Hepatocyte (in vitro differentiated cells): Measurements from ENCODE around the gene MACROD2. TPM values are rescaled to one million over a fixed set of nuclear protein-coding genes. Genes with fewer than 3 reads are reported as not detected.

Experiments used
- DNase-seq: peaks from one replicate; pipeline ENCODE4 v3.0.0-alpha.2; 2016; ENCODE audit warnings: low spot score
- H2AFZ ChIP-seq: fragments of 200-600 bp; sonication (generic); 2 replicates; pipeline ENCODE4 v1.6.0; 2016; ENCODE audit warnings: antibody characterized with exemption, mild to moderate bottlenecking
- H3K27ac ChIP-seq: fragments of 200-600 bp; sonication (generic); 2 replicates; pipeline ENCODE4 v1.5.1; 2016; ENCODE audit warnings: mild to moderate bottlenecking
- H3K27me3 ChIP-seq: fragments of 200-600 bp; sonication (generic); 2 replicates; pipeline ENCODE4 v1.6.1; 2016
- H3K36me3 ChIP-seq: fragments of 200-600 bp; sonication (generic); replicated peaks from 2 replicates; pipeline ENCODE4 v1.5.1; 2016; ENCODE audit warnings: low read depth; ENCODE audit not compliant: insufficient read depth
- H3K4me1 ChIP-seq: fragments of 200-600 bp; sonication (generic); 2 replicates; pipeline ENCODE4 v1.5.1; 2016; ENCODE audit warnings: mild to moderate bottlenecking, moderate library complexity; ENCODE audit not compliant: insufficient read depth
- H3K4me2 ChIP-seq: fragments of 200-600 bp; sonication (generic); 2 replicates; pipeline ENCODE4 v1.6.0; 2016
- H3K4me3 ChIP-seq: fragments of 200-600 bp; sonication (generic); 2 replicates; pipeline ENCODE4 v1.5.1; 2016; ENCODE audit warnings: mild to moderate bottlenecking
- H3K79me2 ChIP-seq: fragments of 200-600 bp; sonication (generic); 2 replicates; pipeline ENCODE4 v1.6.0; 2017; ENCODE audit warnings: mild to moderate bottlenecking
- H3K9me2 ChIP-seq: fragments of 200-600 bp; sonication (generic); replicated peaks from 2 replicates; pipeline ENCODE4 v1.6.0; 2017; ENCODE audit warnings: mild to moderate bottlenecking; ENCODE audit not compliant: insufficient read depth
- H3K9me3 ChIP-seq: fragments of 200-600 bp; sonication (generic); 2 replicates; pipeline ENCODE4 v1.5.1; 2016; ENCODE audit warnings: low read depth, mild to moderate bottlenecking
- H4K20me1 ChIP-seq: fragments of 200-600 bp; sonication (generic); 2 replicates; pipeline ENCODE4 v1.6.0; 2016; ENCODE audit warnings: mild to moderate bottlenecking; ENCODE audit not compliant: insufficient read depth, poor library complexity, severe bottlenecking
- CTCF ChIP-seq: fragments of 200-600 bp; sonication (generic); IDR thresholded peaks from 2 replicates; pipeline ENCODE4 v1.5.1; 2016; ENCODE audit warnings: antibody characterized with exemption, mild to moderate bottlenecking; ENCODE audit not compliant: poor library complexity
- EZH2 ChIP-seq: fragments of 200-600 bp; sonication (generic); IDR thresholded peaks from 2 replicates; pipeline ENCODE4 v1.6.1; 2016; ENCODE audit warnings: antibody characterized with exemption, mild to moderate bottlenecking, borderline replicate concordance
- EZH2phosphoT487 ChIP-seq: fragments of 200-600 bp; sonication (generic); IDR thresholded peaks from one replicate; pipeline ENCODE4 v1.6.1; 2018; ENCODE audit warnings: antibody characterized with exemption, mild to moderate bottlenecking, low read depth, moderate library complexity; ENCODE audit not compliant: unreplicated experiment, severe bottlenecking
- WGBS: methylation state at CpG from one replicate; pipeline ENCODE4 v1.1.6; 2016; ENCODE audit warnings: low lambda C conversion rate; ENCODE audit errors: missing lambda C conversion rate; 5-methylcytosine and 5-hydroxymethylcytosine counted together
- polyA plus RNA-seq: library from polyadenylated mRNA; unstranded; fragments of >200 nt; fragmentation: Nextera tagmentation; extraction: Ambion mirVana; gene quantifications from 2 replicates; pipeline ENCODE4 v1.2.1, GENCODE V29; 2016
- total RNA-seq: library from RNA; depleted of rRNA; stranded (reverse); fragments of >200 nt; gene quantifications from 2 replicates; pipeline ENCODE4 v1.2.3, GENCODE V29; 2014

MACROD2 gene
- total and polyA plus RNA-seq, 2 experiments from 2014 or later = 2.4 to 3.1 TPM

GRCh38 chr20:16061351-16061750, 2066.0 kb downstream of the MACROD2 start:
- Histone ChIP-seq H3K36me3 (no peaks in the 10 kb centered on the region), H3K4me3 (no peak overlapping the region), H3K4me1 (peaks cover 10% of the 10 kb centered on the region), H3K27me3 (no peaks in the 10 kb centered on the region), H3K4me2 (no peak overlapping the region), H3K27ac (peak overlapping the region; percentile 5), H4K20me1 (no peaks in the 10 kb centered on the region), H3K9me3 (no peaks in the 10 kb centered on the region), H3K79me2 (no peaks in the 10 kb centered on the region), H2AFZ (no peak overlapping the region), H3K9me2 (no peaks in the 10 kb centered on the region)
- peak; percentile 27 for DNase-seq
- TF ChIP-seq EZH2phosphoT487 = no peak
- no peak for TF ChIP-seq CTCF
- no peak for TF ChIP-seq EZH2
- 37% methylated on average over 7 of the region's 7 CpGs for WGBS

GRCh38 chr20:16062661-16063581, 2067.6 kb downstream of the MACROD2 start:
- H3K9me2 ChIP-seq = no peaks in the 10 kb centered on the region
- no peaks in the 10 kb centered on the region for H3K9me3 ChIP-seq
- H4K20me1 ChIP-seq = no peaks in the 10 kb centered on the region
- H3K4me3 ChIP-seq = no peak overlapping the region
- peaks cover 10% of the 10 kb centered on the region for H3K4me1 ChIP-seq
- 68% methylated on average over 10 of the region's 10 CpGs for WGBS
- no peaks in the 10 kb centered on the region for H3K27me3 ChIP-seq
- H3K4me2 ChIP-seq = no peak overlapping the region
- no peak for TF ChIP-seq EZH2phosphoT487
- no peak for TF ChIP-seq EZH2
- no peaks in the 10 kb centered on the region for H3K79me2 ChIP-seq
- no peaks in the 10 kb centered on the region for H3K36me3 ChIP-seq
- H3K27ac ChIP-seq = no peak overlapping the region
- no peak for DNase-seq
- no peak overlapping the region for H2AFZ ChIP-seq

- H3K4me3 ChIP-seq = no peak overlapping the region
- no peaks in the 10 kb centered on the region for H3K9me3 ChIP-seq
- WGBS = 91% methylated on average over 2 of the region's 2 CpGs
- H2AFZ ChIP-seq = no peak overlapping the region
- no peaks in the 10 kb centered on the region for H3K9me2 ChIP-seq
- peaks cover 10% of the 10 kb centered on the region for H3K4me1 ChIP-seq
- no peaks in the 10 kb centered on the region for H3K79me2 ChIP-seq
- no peaks in the 10 kb centered on the region for H4K20me1 ChIP-seq
- H3K4me2 ChIP-seq = no peak overlapping the region
- no peak overlapping the region for H3K27ac ChIP-seq
- no peak for DNase-seq
- no peaks in the 10 kb centered on the region for H3K36me3 ChIP-seq
- no peaks in the 10 kb centered on the region for H3K27me3 ChIP-seq
- TF ChIP-seq EZH2phosphoT487 (no peak), CTCF (no peak), EZH2 (no peak)
Observed at GRCh38 chr20:16063881-16064280, 2068.6 kb downstream of the MACROD2 start.

- H4K20me1 ChIP-seq = no peaks in the 10 kb centered on the region
- 60% methylated on average over 3 of the region's 3 CpGs for WGBS
- H3K36me3 ChIP-seq = no peaks in the 10 kb centered on the region
- H3K27me3 ChIP-seq = no peaks in the 10 kb centered on the region
- TF ChIP-seq EZH2 (no peak), CTCF (no peak), EZH2phosphoT487 (no peak)
- no peaks in the 10 kb centered on the region for H3K79me2 ChIP-seq
- H2AFZ ChIP-seq = no peak overlapping the region
- H3K9me2 ChIP-seq = no peaks in the 10 kb centered on the region
- peaks cover 10% of the 10 kb centered on the region for H3K4me1 ChIP-seq
- H3K9me3 ChIP-seq = no peaks in the 10 kb centered on the region
- H3K27ac ChIP-seq = no peak overlapping the region
- H3K4me2 ChIP-seq = no peak overlapping the region
- no peak overlapping the region for H3K4me3 ChIP-seq
- no peak for DNase-seq
Observed at GRCh38 chr20:16064989-16065707, 2069.8 kb downstream of the MACROD2 start.
